Neuronal stem cell (in vitro differentiated cells): ENCODE data around the gene RSPO3.

Experiments used
- DNase-seq: peaks from one replicate; pipeline ENCODE4 v3.0.0-alpha.2; 2013; ENCODE audit warnings: low spot score
- H2AFZ ChIP-seq: one replicate; pipeline ENCODE4 v1.6.1; 2013; ENCODE audit warnings: mild to moderate bottlenecking, low read length, inconsistent platforms
- H2AK5ac ChIP-seq: 2 replicates; pipeline ENCODE4 v1.6.1; 2013; ENCODE audit warnings: low read depth, mild to moderate bottlenecking, inconsistent platforms, low read length, moderate library complexity, mixed read lengths
- H2BK120ac ChIP-seq: 2 replicates; pipeline ENCODE4 v1.6.1; 2013; ENCODE audit warnings: low read depth, mild to moderate bottlenecking, inconsistent platforms, low read length, moderate library complexity, mixed read lengths
- H2BK12ac ChIP-seq: one replicate; pipeline ENCODE4 v1.6.1; 2013; ENCODE audit warnings: low read length, inconsistent platforms
- H2BK15ac ChIP-seq: 2 replicates; pipeline ENCODE4 v1.6.1; 2013; ENCODE audit warnings: mild to moderate bottlenecking, low read length, inconsistent platforms, mixed read lengths
- H2BK5ac ChIP-seq: one replicate; pipeline ENCODE4 v1.6.1; 2013; ENCODE audit warnings: inconsistent platforms, mild to moderate bottlenecking, low read length, moderate library complexity
- H3K14ac ChIP-seq: one replicate; pipeline ENCODE4 v1.6.1; 2013; ENCODE audit warnings: low read length, inconsistent platforms
- H3K18ac ChIP-seq: 2 replicates; pipeline ENCODE4 v1.6.1; 2013; ENCODE audit warnings: low read length, inconsistent platforms
- H3K23ac ChIP-seq: 2 replicates; pipeline ENCODE4 v1.6.1; 2013; ENCODE audit warnings: low read depth, mild to moderate bottlenecking, mixed read lengths, low read length, inconsistent platforms; ENCODE audit not compliant: poor library complexity
- H3K27ac ChIP-seq: replicated peaks from 3 replicates; pipeline ENCODE4 v1.5.1; 2013; ENCODE audit warnings: low read length, inconsistent platforms
- H3K27me3 ChIP-seq, 3 experiments: 2 replicates each; pipeline ENCODE4 v1.6.1; 2013; ENCODE audit warnings: low read length in 3 of 3, mild to moderate bottlenecking in 2 of 3, inconsistent platforms in 1 of 3, low read depth in 1 of 3, mixed read lengths in 1 of 3, moderate library complexity in 1 of 3; ENCODE audit not compliant: control insufficient read depth in 3 of 3, insufficient read depth in 3 of 3
- H3K36me3 ChIP-seq, 2 donors: replicated peaks in 1 of 2; 2 replicates each; pipeline ENCODE4 v1.6.1; 2013; ENCODE audit warnings: low read length in 2 of 2; ENCODE audit not compliant: control insufficient read depth in 2 of 2, insufficient read depth in 2 of 2
- H3K4ac ChIP-seq: 2 replicates; pipeline ENCODE4 v1.6.1; 2013; ENCODE audit warnings: inconsistent platforms, mild to moderate bottlenecking, low read length, moderate library complexity
- H3K4me1 ChIP-seq, 2 donors: 1 replicate in 1 of 2; 2 replicates in 1 of 2; pipeline ENCODE4 v1.6.1; 2013; ENCODE audit warnings: low read length in 2 of 2, low read depth in 1 of 2; ENCODE audit not compliant: control insufficient read depth in 2 of 2, insufficient read depth in 1 of 2
- H3K4me2 ChIP-seq: one replicate; pipeline ENCODE4 v1.6.1; 2013; ENCODE audit warnings: mild to moderate bottlenecking, low read length, inconsistent platforms; ENCODE audit not compliant: insufficient read depth, poor library complexity, severe bottlenecking
- H3K4me3 ChIP-seq, 2 donors: 2 replicates each; pipeline ENCODE4 v1.5.1; 2013; ENCODE audit warnings: low read length in 2 of 2, mild to moderate bottlenecking in 2 of 2, inconsistent platforms in 1 of 2, moderate library complexity in 1 of 2
- H3K79me1 ChIP-seq: one replicate; pipeline ENCODE4 v1.6.1; 2013; ENCODE audit warnings: low read depth, mild to moderate bottlenecking, inconsistent platforms, low read length, moderate library complexity
- H3K9ac ChIP-seq: one replicate; pipeline ENCODE4 v1.6.1; 2013; ENCODE audit warnings: mild to moderate bottlenecking, low read depth, low read length, inconsistent platforms; ENCODE audit not compliant: poor library complexity
- H3K9me3 ChIP-seq, 2 donors: replicated peaks in 1 of 2; 2 replicates each; pipeline versions ENCODE3 to v1.6.1; 2013; ENCODE audit warnings: low read length in 2 of 2, mild to moderate bottlenecking in 2 of 2, inconsistent platforms in 1 of 2, low read depth in 1 of 2, mixed read lengths in 1 of 2, moderate library complexity in 1 of 2; ENCODE audit not compliant: control insufficient read depth in 2 of 2, insufficient read depth in 1 of 2
- H4K8ac ChIP-seq: one replicate; pipeline ENCODE4 v1.6.1; 2013; ENCODE audit warnings: low read depth, mild to moderate bottlenecking, inconsistent platforms, low read length, moderate library complexity
- H4K91ac ChIP-seq: one replicate; pipeline ENCODE4 v1.6.1; 2013; ENCODE audit warnings: low read length, low read depth, mild to moderate bottlenecking, inconsistent platforms; ENCODE audit not compliant: poor library complexity
- WGBS, 2 donors: extraction: QIAGEN DNeasy Blood & Tissue Kit; methylation state at CpG; one replicate each; pipeline ENCODE4 v1.1.7; 2013; ENCODE audit warnings: missing lambda C conversion rate in 2 of 2, mixed read lengths in 1 of 2; ENCODE audit not compliant: insufficient read length in 2 of 2, insufficient replicate concordance in 1 of 2; ENCODE audit errors: extremely low coverage in 2 of 2; 5-methylcytosine and 5-hydroxymethylcytosine counted together

Gene RSPO3

DNA sequence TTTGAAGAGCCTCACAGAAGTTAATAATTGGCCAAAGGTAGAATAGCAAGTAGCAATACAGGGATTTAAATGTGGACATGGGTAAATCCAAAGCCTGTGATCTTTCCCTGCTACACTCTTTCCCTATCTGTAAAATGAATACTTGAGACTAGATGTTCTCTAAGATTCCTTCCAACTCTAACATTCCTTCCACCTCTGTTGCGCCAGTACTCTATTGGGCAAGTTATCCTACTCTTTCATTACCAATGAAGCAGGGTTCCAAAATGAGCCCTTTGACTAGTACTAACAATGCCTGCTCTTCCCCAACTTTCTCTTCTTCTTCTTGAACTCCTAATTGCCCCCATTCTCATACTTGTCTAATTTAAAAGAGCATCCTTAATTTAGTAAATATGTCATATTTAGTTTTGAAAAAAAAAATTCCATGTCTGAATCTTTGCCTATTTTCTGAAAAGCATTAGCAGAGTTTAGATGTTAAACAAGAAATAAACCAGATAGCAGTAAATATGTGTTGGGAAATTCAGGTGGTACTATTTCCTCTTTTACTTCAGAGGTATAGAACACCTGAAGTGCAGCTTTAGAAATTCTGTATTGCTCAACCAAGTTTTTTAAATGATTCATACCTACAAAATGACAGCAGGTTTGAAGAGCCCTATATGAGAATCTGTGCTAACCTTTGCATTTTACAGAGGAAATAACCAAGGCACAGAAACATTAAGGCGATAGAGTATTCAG lies 35.1 kb upstream of the RSPO3 start:
- no peak overlapping the region for H4K8ac ChIP-seq
- H3K4me1 ChIP-seq, result no peaks in the 10 kb centered on the region
- no peak for DNase-seq
- no peak overlapping the region for H3K27ac ChIP-seq
- WGBS, 2 donors, result no CpG with 5 or more reads among the region's 2 CpGs
- H3K27me3 ChIP-seq, result no peaks in the 10 kb centered on the region
- no peak overlapping the region for H2BK15ac ChIP-seq
- no peak overlapping the region for H2BK5ac ChIP-seq
- no peak overlapping the region for H3K18ac ChIP-seq
- H3K9ac ChIP-seq, result no peak overlapping the region
- no peak overlapping the region for H4K91ac ChIP-seq
- no peaks in the 10 kb centered on the region for H3K9me3 ChIP-seq
- H3K36me3 ChIP-seq, result no peaks in the 10 kb centered on the region
- no peak overlapping the region for H2BK120ac ChIP-seq
- H3K23ac ChIP-seq, result no peak overlapping the region
- no peak overlapping the region for H3K4me2 ChIP-seq
- no peak overlapping the region for H2BK12ac ChIP-seq
- no peak overlapping the region for H3K4ac ChIP-seq
- H2AFZ ChIP-seq, result no peak overlapping the region
- no peak overlapping the region for H2AK5ac ChIP-seq
- H3K4me3 ChIP-seq, result no peak overlapping the region
- no peak overlapping the region for H3K14ac ChIP-seq
- H3K79me1 ChIP-seq, result no peaks in the 10 kb centered on the region

DNA sequence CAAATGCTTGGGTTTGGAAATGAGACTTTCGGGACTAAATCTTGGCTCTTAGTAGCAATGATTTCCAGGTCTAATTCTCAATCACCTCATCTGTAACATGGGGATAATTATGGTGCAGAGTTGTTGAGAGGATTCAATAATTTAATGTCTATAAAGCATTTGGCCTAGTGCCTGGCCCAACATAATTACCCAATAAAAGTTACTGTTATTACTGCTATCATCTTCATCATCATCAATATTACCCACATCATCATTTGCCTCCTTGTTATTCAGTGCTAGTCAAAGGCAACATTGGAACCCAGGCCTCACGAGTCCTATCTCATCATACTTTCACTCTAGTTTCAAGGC lies 34.5 kb upstream of the RSPO3 start:
- H2BK12ac ChIP-seq, result no peak overlapping the region
- H4K8ac ChIP-seq, result no peak overlapping the region
- H2BK5ac ChIP-seq, result no peak overlapping the region
- H3K4me3 ChIP-seq, result no peak overlapping the region
- DNase-seq, result no peak
- H3K4me2 ChIP-seq, result no peak overlapping the region
- no peak overlapping the region for H3K23ac ChIP-seq
- WGBS, 2 donors, result no CpG with 5 or more reads among the region's 2 CpGs
- no peak overlapping the region for H3K14ac ChIP-seq
- H3K9ac ChIP-seq, result no peak overlapping the region
- no peak overlapping the region for H4K91ac ChIP-seq
- no peak overlapping the region for H2AK5ac ChIP-seq
- no peak overlapping the region for H3K4ac ChIP-seq
- no peaks in the 10 kb centered on the region for H3K27me3 ChIP-seq
- H2BK120ac ChIP-seq, result no peak overlapping the region
- no peaks in the 10 kb centered on the region for H3K4me1 ChIP-seq
- H3K18ac ChIP-seq, result no peak overlapping the region
- H3K79me1 ChIP-seq, result no peaks in the 10 kb centered on the region
- no peak overlapping the region for H2AFZ ChIP-seq
- H2BK15ac ChIP-seq, result no peak overlapping the region
- H3K9me3 ChIP-seq, result no peaks in the 10 kb centered on the region
- H3K27ac ChIP-seq, result no peak overlapping the region
- H3K36me3 ChIP-seq, result no peaks in the 10 kb centered on the region

DNA sequence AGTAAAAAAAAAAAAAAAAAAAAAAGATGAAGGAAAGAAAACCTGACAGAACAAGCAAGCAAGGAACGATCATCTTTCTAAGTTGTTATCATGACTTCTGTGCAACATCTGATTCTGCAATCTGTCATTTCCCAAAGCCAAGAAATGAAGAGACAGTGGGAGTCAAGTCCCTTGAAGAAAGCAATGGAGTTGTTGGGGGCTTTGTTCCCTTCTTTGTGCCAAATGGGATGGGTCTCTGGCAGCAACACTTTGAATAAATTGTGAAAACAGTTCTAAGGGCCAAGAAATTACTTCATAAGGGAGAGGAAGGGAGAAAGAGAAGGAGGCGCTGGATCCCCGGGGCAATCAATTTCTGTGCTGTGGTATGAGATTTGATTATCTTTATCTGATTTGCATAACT lies 33.3 kb upstream of the RSPO3 start:
- H3K36me3 ChIP-seq, result no peaks in the 10 kb centered on the region
- no peak overlapping the region for H3K4me3 ChIP-seq
- no peak overlapping the region for H3K4ac ChIP-seq
- H2AK5ac ChIP-seq, result no peak overlapping the region
- H3K27me3 ChIP-seq, result no peaks in the 10 kb centered on the region
- no peak overlapping the region for H2BK12ac ChIP-seq
- H3K27ac ChIP-seq, result no peak overlapping the region
- no peak overlapping the region for H3K18ac ChIP-seq
- H2BK15ac ChIP-seq, result no peak overlapping the region
- H2BK5ac ChIP-seq, result no peak overlapping the region
- no peaks in the 10 kb centered on the region for H3K4me1 ChIP-seq
- no peaks in the 10 kb centered on the region for H3K79me1 ChIP-seq
- no peak overlapping the region for H4K8ac ChIP-seq
- WGBS, 2 donors, result no CpG with 5 or more reads among the region's 3 CpGs
- no peaks in the 10 kb centered on the region for H3K9me3 ChIP-seq
- no peak overlapping the region for H3K9ac ChIP-seq
- H2BK120ac ChIP-seq, result no peak overlapping the region
- no peak overlapping the region for H4K91ac ChIP-seq
- no peak overlapping the region for H3K4me2 ChIP-seq
- DNase-seq, result no peak
- H3K14ac ChIP-seq, result no peak overlapping the region
- no peak overlapping the region for H2AFZ ChIP-seq
- no peak overlapping the region for H3K23ac ChIP-seq

GRCh38 chr6:127090051-127090450 lies 28.4 kb upstream of the RSPO3 start:
- no peak overlapping the region for H4K8ac ChIP-seq
- H2AK5ac ChIP-seq, result no peak overlapping the region
- H2BK12ac ChIP-seq, result no peak overlapping the region
- H3K9ac ChIP-seq, result no peak overlapping the region
- no peaks in the 10 kb centered on the region for H3K4me1 ChIP-seq
- no peak overlapping the region for H3K27ac ChIP-seq
- no peak overlapping the region for H3K18ac ChIP-seq
- H3K9me3 ChIP-seq, result no peaks in the 10 kb centered on the region
- no peak overlapping the region for H2BK15ac ChIP-seq
- no peak overlapping the region for H2AFZ ChIP-seq
- no peak overlapping the region for H3K4ac ChIP-seq
- no peak overlapping the region for H3K4me3 ChIP-seq
- no CpG with 5 or more reads among the region's 1 CpG for WGBS, 2 donors
- no peaks in the 10 kb centered on the region for H3K36me3 ChIP-seq
- no peaks in the 10 kb centered on the region for H3K27me3 ChIP-seq
- no peak overlapping the region for H2BK5ac ChIP-seq
- no peak overlapping the region for H3K23ac ChIP-seq
- H2BK120ac ChIP-seq, result no peak overlapping the region
- H4K91ac ChIP-seq, result no peak overlapping the region
- no peak overlapping the region for H3K14ac ChIP-seq
- H3K4me2 ChIP-seq, result no peak overlapping the region
- H3K79me1 ChIP-seq, result no peaks in the 10 kb centered on the region
- no peak for DNase-seq
